ENCODE results near the gene KIRREL3. TPM values are rescaled to one million over a fixed set of nuclear protein-coding genes. Genes with fewer than 3 reads are reported as not detected.

The KIRREL3 gene
- polyA plus RNA-seq (2014; cell fraction: cytosol; rRNA removed): not detected in 2 replicates
- not detected in 2 replicates for polyA plus RNA-seq (2014; cell fraction: nucleus; rRNA removed)

- DNase-seq (ENCODE audit: low spot score): no peak
These were observed at the start of gene KIRREL3 for GRCh38 chr11:127000291-127000968. Gene KIRREL3, minus strand, starts transcription at chr11:127000770.

- no peak for DNase-seq (ENCODE audit: low spot score)
These were observed 49.6 kb upstream of the KIRREL3 start for GRCh38 chr11:127050186-127050585.

- no peak for DNase-seq (ENCODE audit: low spot score)
These were observed 48.9 kb upstream of the KIRREL3 start for GRCh38 chr11:127049486-127049885.

GRCh38 chr11:127044535-127044934 is 44.0 kb upstream of the KIRREL3 start:
- DNase-seq (ENCODE audit: low spot score): no peak

- no peak for DNase-seq (ENCODE audit: low spot score)
These were observed 41.9 kb upstream of the KIRREL3 start for GRCh38 chr11:127042445-127042844.

GRCh38 chr11:127039591-127039990 is 39.0 kb upstream of the KIRREL3 start:
- DNase-seq (ENCODE audit: low spot score): no peak

GRCh38 chr11:127037596-127037995 is 37.0 kb upstream of the KIRREL3 start:
- no peak for DNase-seq (ENCODE audit: low spot score)

GRCh38 chr11:127037001-127037400 is 36.4 kb upstream of the KIRREL3 start:
- DNase-seq (ENCODE audit: low spot score): no peak

GRCh38 chr11:127035824-127036223 is 35.3 kb upstream of the KIRREL3 start:
- no peak for DNase-seq (ENCODE audit: low spot score)

- no peak for DNase-seq (ENCODE audit: low spot score)
These were observed 34.4 kb upstream of the KIRREL3 start for GRCh38 chr11:127034973-127035372.

GRCh38 chr11:127028648-127029047 is 28.1 kb upstream of the KIRREL3 start:
- DNase-seq (ENCODE audit: low spot score): no peak

GRCh38 chr11:127027789-127028188 is 27.2 kb upstream of the KIRREL3 start:
- no peak for DNase-seq (ENCODE audit: low spot score)

GRCh38 chr11:127027000-127027399 is 26.4 kb upstream of the KIRREL3 start:
- no peak for DNase-seq (ENCODE audit: low spot score)

- DNase-seq (ENCODE audit: low spot score): no peak
These were observed 23.4 kb upstream of the KIRREL3 start for GRCh38 chr11:127023991-127024390.

GRCh38 chr11:127018683-127019279 is 18.2 kb upstream of the KIRREL3 start:
- no peak for DNase-seq (ENCODE audit: low spot score)

GRCh38 chr11:127017482-127017881 is 16.9 kb upstream of the KIRREL3 start:
- no peak for DNase-seq (ENCODE audit: low spot score)

GRCh38 chr11:127013550-127013949 is 13.0 kb upstream of the KIRREL3 start:
- DNase-seq (ENCODE audit: low spot score): no peak

GRCh38 chr11:127006311-127006710 is 5.7 kb upstream of the KIRREL3 start:
- no peak for DNase-seq (ENCODE audit: low spot score)

GRCh38 chr11:127003260-127003981 is 2.9 kb upstream of the KIRREL3 start:
- DNase-seq (ENCODE audit: low spot score): peak; percentile 28

- DNase-seq (ENCODE audit: low spot score): no peak
These were observed 2.2 kb upstream of the KIRREL3 start for GRCh38 chr11:127002669-127003259.

GRCh38 chr11:127000981-127001380 is 411 bp upstream of the KIRREL3 start:
- DNase-seq (ENCODE audit: low spot score): no peak

GRCh38 chr11:126999366-126999765 is 1.2 kb downstream of the KIRREL3 start:
- no peak for DNase-seq (ENCODE audit: low spot score)
